ENCODE measurements around the gene ZNF578. TPM values are rescaled to one million over a fixed set of nuclear protein-coding genes. Genes with fewer than 3 reads are reported as not detected.
"Not testable (repeated sequence)": the region's sequence is repeated elsewhere in the genome, so short reads cannot be mapped to it uniquely, and the experiment has no call there.

ZNF578 gene
- total and polyA plus RNA-seq, 2 of the 4 experiments (the other 2 are of a cell fraction) = 1.4 to 4.1 TPM

DNA sequence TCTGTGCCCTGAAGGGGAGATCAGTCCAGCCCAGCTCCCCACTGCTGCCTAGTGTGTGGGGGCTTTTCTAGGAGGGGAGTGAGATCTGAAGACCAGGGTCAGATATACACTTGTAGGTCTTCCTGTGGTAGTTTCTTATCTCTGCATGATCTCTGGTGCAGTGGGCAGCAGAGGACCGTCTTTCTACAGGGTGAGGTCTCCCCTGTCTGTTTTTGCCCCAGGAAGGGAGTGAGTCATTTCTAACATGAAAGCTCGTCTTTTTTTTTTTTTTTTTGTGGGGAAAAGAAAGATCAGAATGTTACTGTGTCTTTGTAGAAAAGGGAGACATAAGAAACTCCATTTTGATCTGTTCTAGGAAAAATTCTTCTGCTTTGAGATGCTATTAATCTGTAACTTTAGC, 65.3 kb downstream of the ZNF578 start:
- Histone ChIP-seq H4K8ac (ENCODE audit: low read depth in 2 of 2, low read length in 2 of 2) (no peak overlapping the region), H3K18ac (ENCODE audit: low read depth, low read length) (no peak overlapping the region), H3K4ac (ENCODE audit: low read depth, low read length) (no peak overlapping the region), H3K23ac (ENCODE audit: low read depth, low read length) (no peak overlapping the region), H3K4me1 (ENCODE audit: control insufficient read depth, insufficient read depth, low read length) (no peaks in the 10 kb centered on the region), H3K9ac (ENCODE audit: low read depth, low read length) (no peak overlapping the region), H3K36me3 (ENCODE audit: control insufficient read depth, insufficient read depth, low read length) (peaks cover 1% of the 10 kb centered on the region; the same call in 1 of the 2 replicates), H2AK9ac (replicated peaks; ENCODE audit: low read depth, low read length, poor library complexity) (no peak overlapping the region), H4K5ac (ENCODE audit: low read depth, low read length) (no peak overlapping the region), H4K91ac (ENCODE audit: insufficient read depth, low read depth, low read length) (no peak overlapping the region), H4K20me1 (ENCODE audit: insufficient read depth, low read length) (no peaks in the 10 kb centered on the region), H3K14ac (replicated peaks; ENCODE audit: low read depth, low read length) (no peak overlapping the region), H3K4me2 (ENCODE audit: low read depth, low read length) (no peak overlapping the region), H3K56ac (ENCODE audit: extremely low read depth, insufficient read depth, low read length) (no peak overlapping the region), H3K27me3 (ENCODE audit: control insufficient read depth, insufficient read depth, low read length) (no peaks in the 10 kb centered on the region), H3K79me1 (ENCODE audit: low read depth in 1 of 2, low read length in 2 of 2) (no peaks in the 10 kb centered on the region), H2AK5ac (ENCODE audit: low read depth, low read length) (no peak overlapping the region), H2AFZ (replicated peaks; ENCODE audit: low read length, poor library complexity) (no peak overlapping the region), H2BK20ac (ENCODE audit: low read depth, low read length) (no peak overlapping the region), H3K27ac (ENCODE audit: insufficient read depth, low read length) (no peak overlapping the region), H2BK5ac (ENCODE audit: low read depth, low read length, poor library complexity, severe bottlenecking) (no peak overlapping the region), H3K9me3 (ENCODE audit: control insufficient read depth, insufficient read depth, low read length) (peaks cover 26% of the 10 kb centered on the region), H2BK15ac (ENCODE audit: low read depth, low read length) (no peak overlapping the region), H3K9me1 (ENCODE audit: insufficient read depth, low read length) (no peaks in the 10 kb centered on the region), H2BK120ac (ENCODE audit: low read depth, low read length) (no peak overlapping the region), H3K4me3 (ENCODE audit: insufficient read depth, low read depth, low read length) (no peak overlapping the region)
- POLR2A ChIA-PET (ENCODE audit: unreplicated experiment) = interaction anchor here (0.6 kb wide), 1 partner anchor 187 kb away, joined by 4 read pairs; no protein-coding TSS in a partner anchor
- CTCF ChIA-PET = no interaction called here
- in situ Hi-C loops (cut with MboI; ENCODE audit: low sequenced_read_pairs) = no loop called here
- ATAC-seq (ENCODE audit: low read depth) (no peak), DNase-seq (no peak)
- no peak for TF ChIP-seq CTCF (conservative IDR thresholded peaks at IDR 0.05; ENCODE audit: low read depth, low read length)
- TF ChIP-seq CHD1 (IDR thresholded peaks at IDR 0.05; ENCODE audit: low read depth, low read length) = no peak
- dilution Hi-C loops (cut with HindIII; ENCODE audit: low sequenced_read_pairs, unreplicated experiment) = no loop called here
- intact Hi-C loops (cut with micrococcal nuclease) = no loop called here
- no CpG with 5 or more reads among the region's 2 CpGs for WGBS, 2 experiments (ENCODE audit: extremely low coverage in 2 of 2, insufficient read length in 1 of 2)
- BruUV-seq (replicated peaks) = no TSS peak

DNA sequence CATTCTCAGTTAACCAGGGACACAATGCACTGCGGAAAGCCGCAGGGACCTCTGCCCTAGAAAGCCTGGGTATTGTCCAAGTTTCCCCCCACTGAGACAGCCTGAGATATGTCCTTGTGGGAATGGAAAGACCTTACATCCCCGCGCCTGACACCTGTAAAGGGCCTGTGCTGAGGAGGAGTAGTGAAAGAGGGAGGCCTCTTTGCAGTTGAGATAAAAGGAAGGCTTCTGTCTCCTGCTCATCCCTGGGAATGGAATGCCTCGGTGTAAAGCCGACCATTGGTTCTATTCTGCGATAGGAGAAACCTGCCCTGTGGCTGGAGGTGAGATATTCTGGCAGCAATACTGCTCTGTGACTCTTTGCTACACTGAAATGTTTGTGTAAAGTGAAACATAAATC, 65.8 kb downstream of the ZNF578 start:
- H4K5ac ChIP-seq (ENCODE audit: low read depth, low read length); H3K36me3 ChIP-seq (ENCODE audit: control insufficient read depth, insufficient read depth, low read length); H3K27ac ChIP-seq (ENCODE audit: insufficient read depth, low read length); H2BK15ac ChIP-seq (ENCODE audit: low read depth, low read length); H2AK5ac ChIP-seq (ENCODE audit: low read depth, low read length); H3K9ac ChIP-seq (ENCODE audit: low read depth, low read length); CTCF ChIA-PET; H3K4ac ChIP-seq (ENCODE audit: low read depth, low read length); H3K79me1 ChIP-seq (ENCODE audit: low read depth in 1 of 2, low read length in 2 of 2); H2BK5ac ChIP-seq (ENCODE audit: low read depth, low read length, poor library complexity, severe bottlenecking); DNase-seq; H2AK9ac ChIP-seq (replicated peaks; ENCODE audit: low read depth, low read length, poor library complexity); H3K27me3 ChIP-seq (ENCODE audit: control insufficient read depth, insufficient read depth, low read length); H2BK20ac ChIP-seq (ENCODE audit: low read depth, low read length); H4K20me1 ChIP-seq (ENCODE audit: insufficient read depth, low read length); H4K8ac ChIP-seq (ENCODE audit: low read depth in 2 of 2, low read length in 2 of 2); intact Hi-C loops (cut with micrococcal nuclease); H3K9me1 ChIP-seq (ENCODE audit: insufficient read depth, low read length); ATAC-seq (ENCODE audit: low read depth); H2AFZ ChIP-seq (replicated peaks; ENCODE audit: low read length, poor library complexity); H4K91ac ChIP-seq (ENCODE audit: insufficient read depth, low read depth, low read length); H3K4me3 ChIP-seq (ENCODE audit: insufficient read depth, low read depth, low read length); H3K23ac ChIP-seq (ENCODE audit: low read depth, low read length); BruUV-seq (replicated peaks); POLR2A ChIA-PET (ENCODE audit: unreplicated experiment); H3K4me1 ChIP-seq (ENCODE audit: control insufficient read depth, insufficient read depth, low read length); H3K14ac ChIP-seq (replicated peaks; ENCODE audit: low read depth, low read length); H3K56ac ChIP-seq (ENCODE audit: extremely low read depth, insufficient read depth, low read length); H2BK120ac ChIP-seq (ENCODE audit: low read depth, low read length); H3K4me2 ChIP-seq (ENCODE audit: low read depth, low read length); H3K18ac ChIP-seq (ENCODE audit: low read depth, low read length); in situ Hi-C loops (cut with MboI; ENCODE audit: low sequenced_read_pairs); dilution Hi-C loops (cut with HindIII; ENCODE audit: low sequenced_read_pairs, unreplicated experiment): not testable (repeated sequence)
- no CpG with 5 or more reads among the region's 7 CpGs for WGBS, 2 experiments (ENCODE audit: extremely low coverage in 2 of 2, insufficient read length in 1 of 2)
- peaks cover 26% of the 10 kb centered on the region for H3K9me3 ChIP-seq (ENCODE audit: control insufficient read depth, insufficient read depth, low read length)
